GM23248 (cell line): ENCODE measurements around the gene ZNF660.

Experiments used
- EZH2 ChIP-seq: fragments of 200-600 bp; sonication (generic); IDR thresholded peaks from 2 replicates; pipeline ENCODE4 v1.6.1; 2018; ENCODE audit warnings: antibody characterized with exemption, mild to moderate bottlenecking; ENCODE audit not compliant: insufficient read depth, poor library complexity, severe bottlenecking
- EZH2phosphoT487 ChIP-seq: fragments of 200-600 bp; sonication (generic); IDR thresholded peaks from 2 replicates; pipeline ENCODE4 v1.6.1; 2018; ENCODE audit warnings: antibody characterized with exemption, moderate library complexity, mild to moderate bottlenecking, low read depth; ENCODE audit not compliant: insufficient read depth

DNA sequence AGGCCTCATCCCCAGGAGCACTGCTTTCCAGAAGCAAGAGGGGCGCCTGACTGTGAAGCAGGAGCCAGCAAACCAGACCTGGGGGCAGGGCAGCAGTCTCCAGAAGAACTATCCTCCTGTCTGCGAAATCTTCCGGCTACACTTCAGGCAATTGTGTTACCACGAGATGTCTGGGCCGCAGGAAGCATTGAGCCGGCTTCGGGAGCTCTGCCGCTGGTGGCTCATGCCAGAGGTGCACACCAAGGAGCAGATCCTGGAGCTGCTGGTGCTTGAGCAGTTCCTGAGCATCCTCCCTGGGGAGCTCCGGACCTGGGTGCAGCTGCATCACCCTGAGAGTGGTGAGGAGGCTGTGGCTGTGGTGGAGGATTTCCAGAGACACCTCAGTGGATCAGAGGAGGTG, 27.7 kb upstream of the ZNF660 start:
- TF ChIP-seq EZH2 (no peak), EZH2phosphoT487 (no peak)
